Upper lobe of left lung (tissue), 4 donors: ENCODE measurements around the gene NOX4.

ENCODE experiments used
- EP300 ChIP-seq, 4 donors: sonication (generic); formaldehyde crosslinking; IDR thresholded peaks; one replicate each; pipeline ENCODE4 v1.5.1; 2017; ENCODE audit warnings: antibody characterized with exemption in 4 of 4, control low read depth in 2 of 4
- POLR2A ChIP-seq, 4 donors: fragments of 450-650 bp; IDR thresholded peaks; one replicate each; pipeline ENCODE4 v1.5.1; 2016 to 2017; ENCODE audit warnings: antibody characterized with exemption in 4 of 4, mild to moderate bottlenecking in 2 of 4
- POLR2AphosphoS5 ChIP-seq, 2 donors: sonication (generic); formaldehyde crosslinking; IDR thresholded peaks; one replicate each; pipeline ENCODE4 v1.5.1; 2017; ENCODE audit warnings: antibody characterized with exemption in 2 of 2
- TF ChIP-seq, protein P1 (sequence below), 6 experiments: fragments of 450-650 bp in 4 of 6; fragments of 200-600 bp in 2 of 6; sonication (generic) in 2 of 6; IDR thresholded peaks; one replicate each; pipeline ENCODE4 v1.5.1; 2016 to 2019; ENCODE audit warnings: antibody characterized with exemption in 6 of 6

DNA sequence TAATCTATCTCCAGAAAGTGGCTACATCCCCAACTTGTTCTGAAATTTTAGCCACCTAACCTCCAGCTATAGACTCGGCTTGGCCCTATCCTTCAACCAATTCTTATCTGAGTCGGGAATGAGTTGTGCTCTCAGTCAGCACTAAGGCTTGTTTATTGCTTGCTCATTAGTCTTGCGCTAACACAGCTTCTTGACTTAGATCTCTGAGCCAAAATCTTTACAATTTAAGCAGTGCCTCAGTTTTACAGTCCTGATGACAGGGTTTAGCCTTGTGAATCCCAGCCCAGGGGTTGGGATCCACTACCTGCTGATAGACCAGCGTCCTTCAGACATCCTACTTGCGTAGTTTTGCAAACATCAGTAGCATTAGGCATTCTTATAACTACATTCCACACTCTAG lies 144.6 kb downstream of the NOX4 start:
- no peak for TF ChIP-seq POLR2A (IDR thresholded peaks at IDR 0.05)
- TF ChIP-seq POLR2AphosphoS5 (IDR thresholded peaks at IDR 0.05), result no peak
- TF ChIP-seq, protein P1, sequence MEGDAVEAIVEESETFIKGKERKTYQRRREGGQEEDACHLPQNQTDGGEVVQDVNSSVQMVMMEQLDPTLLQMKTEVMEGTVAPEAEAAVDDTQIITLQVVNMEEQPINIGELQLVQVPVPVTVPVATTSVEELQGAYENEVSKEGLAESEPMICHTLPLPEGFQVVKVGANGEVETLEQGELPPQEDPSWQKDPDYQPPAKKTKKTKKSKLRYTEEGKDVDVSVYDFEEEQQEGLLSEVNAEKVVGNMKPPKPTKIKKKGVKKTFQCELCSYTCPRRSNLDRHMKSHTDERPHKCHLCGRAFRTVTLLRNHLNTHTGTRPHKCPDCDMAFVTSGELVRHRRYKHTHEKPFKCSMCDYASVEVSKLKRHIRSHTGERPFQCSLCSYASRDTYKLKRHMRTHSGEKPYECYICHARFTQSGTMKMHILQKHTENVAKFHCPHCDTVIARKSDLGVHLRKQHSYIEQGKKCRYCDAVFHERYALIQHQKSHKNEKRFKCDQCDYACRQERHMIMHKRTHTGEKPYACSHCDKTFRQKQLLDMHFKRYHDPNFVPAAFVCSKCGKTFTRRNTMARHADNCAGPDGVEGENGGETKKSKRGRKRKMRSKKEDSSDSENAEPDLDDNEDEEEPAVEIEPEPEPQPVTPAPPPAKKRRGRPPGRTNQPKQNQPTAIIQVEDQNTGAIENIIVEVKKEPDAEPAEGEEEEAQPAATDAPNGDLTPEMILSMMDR (IDR thresholded peaks at IDR 0.05), result no peak
- no peak for TF ChIP-seq EP300 (IDR thresholded peaks at IDR 0.05)
